ENCODE data around the gene OLR1. TPM values are rescaled to one million over a fixed set of nuclear protein-coding genes. Genes with fewer than 3 reads are reported as not detected.
A peak's percentile ranks its signal among the peaks of the same experiment; 100 is the strongest.

Gene OLR1
- total RNA-seq, 1 donor from 2014 or later = not detected

GRCh38 chr12:10115311-10115710 is 56.6 kb downstream of the OLR1 start:
- no peak for TF ChIP-seq CTCF (IDR thresholded peaks at IDR 0.05; ENCODE audit: insufficient read depth, low read length, severe bottlenecking)
- FAIRE-seq (no peak), DNase-seq (ENCODE audit: low read depth) (no peak)
- no peak overlapping the region for H3K4me3 ChIP-seq (ENCODE audit: low read depth, low read length)
- H3K36me3 ChIP-seq (ENCODE audit: control insufficient read depth, insufficient read depth, low read length) = no peaks in the 10 kb centered on the region
- H3K27me3 ChIP-seq (ENCODE audit: control insufficient read depth, insufficient read depth, low read length) = no peaks in the 10 kb centered on the region

- TF ChIP-seq CTCF (IDR thresholded peaks at IDR 0.05; ENCODE audit: insufficient read depth, low read length, severe bottlenecking) = no peak
- no peak for FAIRE-seq
- peak; percentile 31 for DNase-seq (ENCODE audit: low read depth)
- H3K4me3 ChIP-seq (ENCODE audit: low read depth, low read length) = no peak overlapping the region
- no peaks in the 10 kb centered on the region for H3K36me3 ChIP-seq (ENCODE audit: control insufficient read depth, insufficient read depth, low read length)
- H3K27me3 ChIP-seq (ENCODE audit: control insufficient read depth, insufficient read depth, low read length) = no peaks in the 10 kb centered on the region
These were observed 58.0 kb downstream of the OLR1 start for GRCh38 chr12:10113920-10114319.

GRCh38 chr12:10113075-10113474 is 58.9 kb downstream of the OLR1 start:
- H3K4me3 ChIP-seq (ENCODE audit: low read depth, low read length) = no peak overlapping the region
- FAIRE-seq (no peak), DNase-seq (ENCODE audit: low read depth) (peak; percentile 20)
- H3K36me3 ChIP-seq (ENCODE audit: control insufficient read depth, insufficient read depth, low read length) = no peaks in the 10 kb centered on the region
- TF ChIP-seq CTCF (IDR thresholded peaks at IDR 0.05; ENCODE audit: insufficient read depth, low read length, severe bottlenecking) = no peak
- H3K27me3 ChIP-seq (ENCODE audit: control insufficient read depth, insufficient read depth, low read length) = no peaks in the 10 kb centered on the region

GRCh38 chr12:10111451-10111850 is 60.5 kb downstream of the OLR1 start:
- no peak for DNase-seq (ENCODE audit: low read depth)
- FAIRE-seq = no peak
- no peak for TF ChIP-seq CTCF (IDR thresholded peaks at IDR 0.05; ENCODE audit: insufficient read depth, low read length, severe bottlenecking)
- Histone ChIP-seq H3K4me3 (ENCODE audit: low read depth, low read length) (no peak overlapping the region), H3K27me3 (ENCODE audit: control insufficient read depth, insufficient read depth, low read length) (no peaks in the 10 kb centered on the region), H3K36me3 (ENCODE audit: control insufficient read depth, insufficient read depth, low read length) (no peaks in the 10 kb centered on the region)

GRCh38 chr12:10110256-10110844 is 61.6 kb downstream of the OLR1 start:
- FAIRE-seq (no peak), DNase-seq (ENCODE audit: low read depth) (no peak)
- Histone ChIP-seq H3K4me3 (ENCODE audit: low read depth, low read length) (no peak overlapping the region), H3K27me3 (ENCODE audit: control insufficient read depth, insufficient read depth, low read length) (no peaks in the 10 kb centered on the region), H3K36me3 (ENCODE audit: control insufficient read depth, insufficient read depth, low read length) (no peaks in the 10 kb centered on the region)
- no peak for TF ChIP-seq CTCF (IDR thresholded peaks at IDR 0.05; ENCODE audit: insufficient read depth, low read length, severe bottlenecking)

Other genes with a start within 250 kb of the OLR1 start
- not detected in 2 replicates for gene CLEC2A, start 239.8 kb downstream of the OLR1 start, total RNA-seq
- gene CLEC12A, start 200.7 kb downstream of the OLR1 start, total RNA-seq = not detected in 2 replicates
- gene CLEC1B, start 173.0 kb downstream of the OLR1 start, total RNA-seq = not detected in 2 replicates
- gene CLEC12B, start 161.5 kb downstream of the OLR1 start, total RNA-seq = not detected in 2 replicates
- not detected in 2 replicates for gene CLEC9A, start 141.4 kb downstream of the OLR1 start, total RNA-seq
- not detected in 2 replicates for gene CLEC1A, start 73.1 kb downstream of the OLR1 start, total RNA-seq
- not detected in 2 replicates for gene CLEC7A, start 41.9 kb downstream of the OLR1 start, total RNA-seq
- not detected in 2 replicates for gene TMEM52B, start 6.9 kb upstream of the OLR1 start, total RNA-seq
- 21.3 and 32.9 TPM in 2 replicates for gene GABARAPL1, start 40.7 kb upstream of the OLR1 start, total RNA-seq
- 0.26 and 0.53 TPM in 2 replicates for gene KLRD1, start 135.7 kb upstream of the OLR1 start, total RNA-seq
- not detected in 2 replicates for gene KLRK1, start 217.9 kb upstream of the OLR1 start, total RNA-seq
- not detected in 2 replicates for gene KLRC4, start 237.6 kb upstream of the OLR1 start, total RNA-seq
- not detected in 2 replicates for gene KLRC3, start 248.5 kb upstream of the OLR1 start, total RNA-seq